ENCODE measurements around the gene FARP1.

FARP1 gene

DNA sequence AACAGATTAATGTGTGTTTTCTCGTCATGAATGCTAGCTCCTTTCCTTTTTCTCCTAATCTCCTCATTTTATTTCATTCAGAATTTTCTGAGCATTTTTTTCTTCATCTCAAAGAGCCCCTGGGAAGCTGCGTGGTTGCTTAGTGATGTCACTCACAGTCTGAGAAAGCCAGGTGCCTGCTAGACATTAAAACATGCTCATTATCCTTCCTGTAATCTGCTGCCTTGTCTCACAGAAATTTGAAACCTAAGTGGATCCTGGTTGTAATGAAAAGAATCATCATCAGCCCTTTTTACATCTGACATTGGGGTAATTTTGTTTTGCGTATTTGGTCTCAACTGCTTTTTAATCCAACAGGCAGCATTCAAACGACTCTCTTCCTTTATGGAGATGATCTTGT, 142.4 kb downstream of the FARP1 start (continued):
- TF ChIP-seq, protein P1, sequence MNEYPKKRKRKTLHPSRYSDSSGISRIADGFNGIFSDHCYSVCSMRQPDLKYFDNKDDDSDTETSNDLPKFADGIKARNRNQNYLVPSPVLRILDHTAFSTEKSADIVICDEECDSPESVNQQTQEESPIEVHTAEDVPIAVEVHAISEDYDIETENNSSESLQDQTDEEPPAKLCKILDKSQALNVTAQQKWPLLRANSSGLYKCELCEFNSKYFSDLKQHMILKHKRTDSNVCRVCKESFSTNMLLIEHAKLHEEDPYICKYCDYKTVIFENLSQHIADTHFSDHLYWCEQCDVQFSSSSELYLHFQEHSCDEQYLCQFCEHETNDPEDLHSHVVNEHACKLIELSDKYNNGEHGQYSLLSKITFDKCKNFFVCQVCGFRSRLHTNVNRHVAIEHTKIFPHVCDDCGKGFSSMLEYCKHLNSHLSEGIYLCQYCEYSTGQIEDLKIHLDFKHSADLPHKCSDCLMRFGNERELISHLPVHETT (tag by site-specific recombination; IDR thresholded peaks at IDR 0.05), result no peak
- TF ChIP-seq ZNF157 (tag by site-specific recombination; IDR thresholded peaks at IDR 0.05) (no peak), ZNF10 (tag by site-specific recombination; IDR thresholded peaks at IDR 0.05) (no peak), ZNF133 (tag by site-specific recombination; IDR thresholded peaks at IDR 0.05) (no peak), SP7 (tag by site-specific recombination; IDR thresholded peaks at IDR 0.05) (peak; percentile 81), ZNF837 (tag by site-specific recombination; IDR thresholded peaks at IDR 0.05) (no peak), ZNF302 (tag by site-specific recombination; IDR thresholded peaks at IDR 0.05; ENCODE audit: low read depth) (no peak), GLIS1 (tag by site-specific recombination; IDR thresholded peaks at IDR 0.05) (0 out of 2 replicates have a peak, but pooled peaks have one; percentile 7), REST (tag by site-specific recombination; IDR thresholded peaks at IDR 0.05) (no peak), ZNF521 (tag by site-specific recombination; IDR thresholded peaks at IDR 0.05) (no peak), ZNF23 (tag by site-specific recombination; IDR thresholded peaks at IDR 0.05; ENCODE audit: borderline replicate concordance) (no peak), ZNF239 (tag by site-specific recombination; IDR thresholded peaks at IDR 0.05) (no peak), ZNF585B (tag by site-specific recombination; IDR thresholded peaks at IDR 0.05) (no peak), ZNF529 (tag by site-specific recombination; IDR thresholded peaks at IDR 0.05; ENCODE audit: insufficient replicate concordance) (no peak), ZNF549 (tag by site-specific recombination; IDR thresholded peaks at IDR 0.05) (no peak), ZNF146 (tag by site-specific recombination; IDR thresholded peaks at IDR 0.05) (no peak), HOXD13 (CRISPR knock-in tag; IDR thresholded peaks at IDR 0.05; ENCODE audit: borderline replicate concordance) (no peak), HOXA7 (CRISPR knock-in tag; IDR thresholded peaks at IDR 0.05; ENCODE audit: borderline replicate concordance) (no peak), ZNF155 (tag by site-specific recombination; IDR thresholded peaks at IDR 0.05) (no peak), ZNF48 (tag by site-specific recombination; IDR thresholded peaks at IDR 0.05) (no peak), ZNF768 (tag by site-specific recombination; IDR thresholded peaks at IDR 0.05) (no peak)
- TF ChIP-seq, protein P2, sequence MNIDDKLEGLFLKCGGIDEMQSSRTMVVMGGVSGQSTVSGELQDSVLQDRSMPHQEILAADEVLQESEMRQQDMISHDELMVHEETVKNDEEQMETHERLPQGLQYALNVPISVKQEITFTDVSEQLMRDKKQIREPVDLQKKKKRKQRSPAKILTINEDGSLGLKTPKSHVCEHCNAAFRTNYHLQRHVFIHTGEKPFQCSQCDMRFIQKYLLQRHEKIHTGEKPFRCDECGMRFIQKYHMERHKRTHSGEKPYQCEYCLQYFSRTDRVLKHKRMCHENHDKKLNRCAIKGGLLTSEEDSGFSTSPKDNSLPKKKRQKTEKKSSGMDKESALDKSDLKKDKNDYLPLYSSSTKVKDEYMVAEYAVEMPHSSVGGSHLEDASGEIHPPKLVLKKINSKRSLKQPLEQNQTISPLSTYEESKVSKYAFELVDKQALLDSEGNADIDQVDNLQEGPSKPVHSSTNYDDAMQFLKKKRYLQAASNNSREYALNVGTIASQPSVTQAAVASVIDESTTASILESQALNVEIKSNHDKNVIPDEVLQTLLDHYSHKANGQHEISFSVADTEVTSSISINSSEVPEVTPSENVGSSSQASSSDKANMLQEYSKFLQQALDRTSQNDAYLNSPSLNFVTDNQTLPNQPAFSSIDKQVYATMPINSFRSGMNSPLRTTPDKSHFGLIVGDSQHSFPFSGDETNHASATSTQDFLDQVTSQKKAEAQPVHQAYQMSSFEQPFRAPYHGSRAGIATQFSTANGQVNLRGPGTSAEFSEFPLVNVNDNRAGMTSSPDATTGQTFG (tag by site-specific recombination; IDR thresholded peaks at IDR 0.05; ENCODE audit: borderline replicate concordance), result no peak
- TF ChIP-seq, protein P3, sequence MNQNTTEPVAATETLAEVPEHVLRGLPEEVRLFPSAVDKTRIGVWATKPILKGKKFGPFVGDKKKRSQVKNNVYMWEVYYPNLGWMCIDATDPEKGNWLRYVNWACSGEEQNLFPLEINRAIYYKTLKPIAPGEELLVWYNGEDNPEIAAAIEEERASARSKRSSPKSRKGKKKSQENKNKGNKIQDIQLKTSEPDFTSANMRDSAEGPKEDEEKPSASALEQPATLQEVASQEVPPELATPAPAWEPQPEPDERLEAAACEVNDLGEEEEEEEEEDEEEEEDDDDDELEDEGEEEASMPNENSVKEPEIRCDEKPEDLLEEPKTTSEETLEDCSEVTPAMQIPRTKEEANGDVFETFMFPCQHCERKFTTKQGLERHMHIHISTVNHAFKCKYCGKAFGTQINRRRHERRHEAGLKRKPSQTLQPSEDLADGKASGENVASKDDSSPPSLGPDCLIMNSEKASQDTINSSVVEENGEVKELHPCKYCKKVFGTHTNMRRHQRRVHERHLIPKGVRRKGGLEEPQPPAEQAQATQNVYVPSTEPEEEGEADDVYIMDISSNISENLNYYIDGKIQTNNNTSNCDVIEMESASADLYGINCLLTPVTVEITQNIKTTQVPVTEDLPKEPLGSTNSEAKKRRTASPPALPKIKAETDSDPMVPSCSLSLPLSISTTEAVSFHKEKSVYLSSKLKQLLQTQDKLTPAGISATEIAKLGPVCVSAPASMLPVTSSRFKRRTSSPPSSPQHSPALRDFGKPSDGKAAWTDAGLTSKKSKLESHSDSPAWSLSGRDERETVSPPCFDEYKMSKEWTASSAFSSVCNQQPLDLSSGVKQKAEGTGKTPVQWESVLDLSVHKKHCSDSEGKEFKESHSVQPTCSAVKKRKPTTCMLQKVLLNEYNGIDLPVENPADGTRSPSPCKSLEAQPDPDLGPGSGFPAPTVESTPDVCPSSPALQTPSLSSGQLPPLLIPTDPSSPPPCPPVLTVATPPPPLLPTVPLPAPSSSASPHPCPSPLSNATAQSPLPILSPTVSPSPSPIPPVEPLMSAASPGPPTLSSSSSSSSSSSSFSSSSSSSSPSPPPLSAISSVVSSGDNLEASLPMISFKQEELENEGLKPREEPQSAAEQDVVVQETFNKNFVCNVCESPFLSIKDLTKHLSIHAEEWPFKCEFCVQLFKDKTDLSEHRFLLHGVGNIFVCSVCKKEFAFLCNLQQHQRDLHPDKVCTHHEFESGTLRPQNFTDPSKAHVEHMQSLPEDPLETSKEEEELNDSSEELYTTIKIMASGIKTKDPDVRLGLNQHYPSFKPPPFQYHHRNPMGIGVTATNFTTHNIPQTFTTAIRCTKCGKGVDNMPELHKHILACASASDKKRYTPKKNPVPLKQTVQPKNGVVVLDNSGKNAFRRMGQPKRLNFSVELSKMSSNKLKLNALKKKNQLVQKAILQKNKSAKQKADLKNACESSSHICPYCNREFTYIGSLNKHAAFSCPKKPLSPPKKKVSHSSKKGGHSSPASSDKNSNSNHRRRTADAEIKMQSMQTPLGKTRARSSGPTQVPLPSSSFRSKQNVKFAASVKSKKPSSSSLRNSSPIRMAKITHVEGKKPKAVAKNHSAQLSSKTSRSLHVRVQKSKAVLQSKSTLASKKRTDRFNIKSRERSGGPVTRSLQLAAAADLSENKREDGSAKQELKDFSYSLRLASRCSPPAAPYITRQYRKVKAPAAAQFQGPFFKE (tag by site-specific recombination; IDR thresholded peaks at IDR 0.05; ENCODE audit: borderline replicate concordance), result no peak
- TF ChIP-seq, protein P4, sequence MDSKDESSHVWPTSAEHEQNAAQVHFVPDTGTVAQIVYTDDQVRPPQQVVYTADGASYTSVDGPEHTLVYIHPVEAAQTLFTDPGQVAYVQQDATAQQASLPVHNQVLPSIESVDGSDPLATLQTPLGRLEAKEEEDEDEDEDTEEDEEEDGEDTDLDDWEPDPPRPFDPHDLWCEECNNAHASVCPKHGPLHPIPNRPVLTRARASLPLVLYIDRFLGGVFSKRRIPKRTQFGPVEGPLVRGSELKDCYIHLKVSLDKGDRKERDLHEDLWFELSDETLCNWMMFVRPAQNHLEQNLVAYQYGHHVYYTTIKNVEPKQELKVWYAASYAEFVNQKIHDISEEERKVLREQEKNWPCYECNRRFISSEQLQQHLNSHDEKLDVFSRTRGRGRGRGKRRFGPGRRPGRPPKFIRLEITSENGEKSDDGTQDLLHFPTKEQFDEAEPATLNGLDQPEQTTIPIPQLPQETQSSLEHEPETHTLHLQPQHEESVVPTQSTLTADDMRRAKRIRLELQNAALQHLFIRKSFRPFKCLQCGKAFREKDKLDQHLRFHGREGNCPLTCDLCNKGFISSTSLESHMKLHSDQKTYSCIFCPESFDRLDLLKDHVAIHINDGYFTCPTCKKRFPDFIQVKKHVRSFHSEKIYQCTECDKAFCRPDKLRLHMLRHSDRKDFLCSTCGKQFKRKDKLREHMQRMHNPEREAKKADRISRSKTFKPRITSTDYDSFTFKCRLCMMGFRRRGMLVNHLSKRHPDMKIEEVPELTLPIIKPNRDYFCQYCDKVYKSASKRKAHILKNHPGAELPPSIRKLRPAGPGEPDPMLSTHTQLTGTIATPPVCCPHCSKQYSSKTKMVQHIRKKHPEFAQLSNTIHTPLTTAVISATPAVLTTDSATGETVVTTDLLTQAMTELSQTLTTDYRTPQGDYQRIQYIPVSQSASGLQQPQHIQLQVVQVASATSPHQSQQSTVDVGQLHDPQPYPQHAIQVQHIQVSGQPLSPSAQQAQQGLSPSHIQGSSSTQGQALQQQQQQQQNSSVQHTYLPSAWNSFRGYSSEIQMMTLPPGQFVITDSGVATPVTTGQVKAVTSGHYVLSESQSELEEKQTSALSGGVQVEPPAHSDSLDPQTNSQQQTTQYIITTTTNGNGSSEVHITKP (tag by site-specific recombination; IDR thresholded peaks at IDR 0.05), result no peak
